EL (cell line): ENCODE data around the gene SPAG4.

Experiments used
- DNase-seq: peaks from one replicate; pipeline ENCODE4 v3.0.0-alpha.2; 2016

The SPAG4 gene

DNA sequence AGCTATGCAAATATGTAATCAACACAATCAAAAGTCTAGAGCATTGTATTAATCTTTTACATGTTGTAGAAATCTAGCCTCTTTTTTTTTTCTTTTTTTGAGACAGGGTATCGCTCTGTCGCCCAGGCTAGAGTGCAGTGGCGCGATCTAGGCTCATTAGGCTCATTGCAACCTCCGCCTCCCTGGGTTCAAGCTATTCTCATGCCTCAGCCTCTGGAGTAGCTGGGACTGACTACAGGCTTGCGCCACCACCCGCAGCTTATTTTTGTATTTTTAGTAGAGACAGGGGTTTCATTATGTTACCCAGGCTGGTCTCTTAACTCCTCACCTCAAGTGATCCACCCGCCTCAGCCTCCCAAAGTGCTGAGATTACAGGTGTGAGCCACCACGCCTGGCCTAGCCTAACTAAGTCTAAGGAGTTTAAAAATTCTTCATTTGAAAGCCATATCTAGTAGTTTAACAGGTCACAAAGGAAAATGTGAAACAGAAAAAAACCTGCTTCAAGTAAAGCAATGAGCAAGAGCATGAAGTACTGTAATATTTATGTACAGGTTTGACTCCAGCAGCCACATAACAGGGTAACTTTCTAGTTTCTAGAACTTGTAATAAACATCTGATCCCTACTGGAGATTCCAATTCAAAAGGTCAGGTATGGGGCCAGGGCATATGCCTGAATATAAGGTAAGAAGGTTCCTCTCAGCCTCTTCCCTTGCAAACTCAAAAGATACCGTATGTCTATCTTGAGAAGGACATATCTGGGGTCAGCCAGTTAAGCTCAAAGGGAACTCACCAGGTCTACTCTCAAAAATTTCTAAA is 44.7 kb downstream of the SPAG4 start:
- DNase-seq, result no peak

- DNase-seq, result peak; percentile 23
These were observed 45.4 kb downstream of the SPAG4 start for GRCh38 chr20:35661053-35661452.

DNA sequence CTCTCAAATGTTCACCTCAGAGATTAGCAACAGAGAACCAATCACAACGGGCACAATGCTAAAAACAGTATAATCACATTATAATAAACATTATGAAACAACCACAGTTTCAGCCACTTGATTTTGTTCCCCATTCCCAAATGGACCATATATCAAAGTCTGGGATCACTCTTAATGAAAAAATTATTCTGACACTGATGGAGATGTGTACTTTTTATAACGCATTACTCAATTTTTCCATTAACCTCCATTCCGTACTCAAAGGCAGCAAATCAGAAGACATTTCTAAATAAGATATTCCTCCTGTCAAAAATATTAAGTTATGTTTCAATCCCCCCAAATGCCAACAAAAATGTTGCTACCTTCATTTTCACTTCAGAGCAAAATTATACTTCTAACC is 46.3 kb downstream of the SPAG4 start:
- no peak for DNase-seq

DNA sequence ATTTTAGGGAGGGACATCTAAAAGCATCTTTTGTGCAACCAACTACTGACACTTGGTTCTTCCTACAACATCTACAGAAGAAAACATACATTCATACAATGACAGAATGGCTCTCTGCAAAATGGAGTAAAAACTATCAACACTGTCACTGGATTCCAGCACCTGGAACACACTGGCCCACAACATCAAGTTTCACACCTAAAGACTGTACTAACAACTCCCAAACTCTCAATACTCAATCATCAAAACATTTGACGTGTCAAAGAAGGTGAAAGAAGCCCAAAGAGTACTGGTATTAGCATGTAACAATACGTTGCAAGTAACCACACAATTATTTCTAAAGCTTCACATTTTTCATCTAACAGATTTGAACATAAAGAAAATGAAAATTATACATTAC is 46.9 kb downstream of the SPAG4 start:
- no peak for DNase-seq

GRCh38 chr20:35663516-35664465 is 48.2 kb downstream of the SPAG4 start:
- DNase-seq, result peak; percentile 38

DNA sequence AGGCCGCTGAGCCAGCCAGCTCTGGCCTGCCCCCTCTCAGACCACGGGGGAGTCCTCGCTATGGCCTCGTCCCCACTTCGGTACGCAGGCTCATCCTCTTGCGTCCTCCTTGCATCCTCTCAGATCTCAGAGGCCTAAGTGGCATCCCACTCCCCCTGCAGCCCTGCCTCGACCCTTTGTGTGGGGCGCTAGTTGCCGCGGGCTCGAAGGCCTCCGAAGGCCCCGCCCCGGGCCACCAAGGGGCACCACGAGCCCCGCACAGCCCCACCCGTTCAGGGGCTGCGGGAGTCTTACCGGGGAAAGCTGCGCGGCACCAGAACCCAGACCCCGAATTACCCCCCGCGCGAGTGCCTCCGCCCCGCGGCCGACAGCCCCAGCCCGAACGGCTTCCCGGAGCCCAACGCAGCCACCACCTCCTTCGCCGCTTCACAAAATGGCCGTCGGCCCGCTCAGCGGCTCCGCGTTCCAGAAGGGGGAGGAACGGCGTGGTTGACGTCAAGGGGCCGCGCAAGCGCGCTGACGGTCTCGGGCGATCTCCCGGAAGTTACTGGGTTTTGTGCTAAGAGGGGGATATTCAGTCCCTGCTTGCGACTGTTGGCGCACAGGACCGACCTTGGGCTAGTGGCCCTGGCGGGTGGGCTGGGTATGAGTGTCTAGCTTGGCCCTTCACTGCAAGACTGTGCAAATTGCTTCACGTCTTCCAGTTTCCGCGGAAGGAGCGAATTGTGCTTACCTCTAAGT is 49.0 kb downstream of the SPAG4 start, which contains the start of the genes CPNE1 and RBM12:
CPNE1 (minus strand) TSS at position 435 of the 741 bp plus-strand sequence. CDS start 31,977 bp downstream, outside the sequence.
RBM12 (minus strand) TSS at position 435 of the 741 bp plus-strand sequence. CDS start 9,578 bp downstream, outside the sequence.
- DNase-seq, result peak; percentile 92

- DNase-seq, result no peak
These were observed 50.3 kb downstream of the SPAG4 start for GRCh38 chr20:35665949-35666288.

- DNase-seq, result no peak
These were observed 53.6 kb downstream of the SPAG4 start for GRCh38 chr20:35669221-35669620.

DNA sequence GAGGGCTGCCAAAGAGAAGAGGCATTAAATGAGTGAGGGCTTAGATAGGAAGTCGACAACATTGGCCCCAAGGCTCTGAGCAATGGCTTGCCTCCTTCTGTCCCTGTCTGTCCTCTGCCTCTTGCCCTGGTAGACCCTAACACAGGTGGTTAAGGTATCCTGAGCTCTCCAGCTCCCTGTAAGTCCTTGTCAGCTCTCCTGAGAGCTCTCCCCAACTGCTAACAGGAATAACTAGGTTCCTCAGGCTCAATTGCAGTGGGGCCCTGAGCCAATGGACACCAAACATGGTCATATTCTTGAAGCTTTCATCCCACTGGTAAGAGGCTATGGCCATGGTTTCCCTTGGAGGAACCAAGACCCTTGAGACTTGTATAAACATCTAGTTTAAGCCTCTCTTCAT is 54.1 kb downstream of the SPAG4 start:
- no peak for DNase-seq
